ENCODE results near the gene SPNS3. TPM values are rescaled to one million over a fixed set of nuclear protein-coding genes. Genes with fewer than 3 reads are reported as not detected.
A peak's percentile ranks its signal among the peaks of the same experiment; 100 is the strongest.

SPNS3 gene
- total and polyA plus RNA-seq, 10 of the 15 experiments (the other 5 are each of a cell fraction or from before 2014, with no cell fraction given), result 0.16 to 2.6 (median 0.97) TPM

- FAIRE-seq (no peak), DNase-seq (ENCODE audit: low read depth, low spot score) (no peak), ATAC-seq (no peak)
- 92% methylated on average over 12 of the region's 14 CpGs for WGBS (ENCODE audit: insufficient coverage, insufficient replicate concordance, low lambda C conversion rate, missing lambda C conversion rate)
- ChIA-PET POLR2A (interaction anchor here (0.6 to 1.9 kb wide), 2 partner anchors 9 to 436 kb away, joined by 4 read pairs; no protein-coding TSS in a partner anchor), SMC1A (ENCODE audit: uncharacterized antibody, unreplicated experiment) (interaction anchor here (1.8 kb wide), 1 partner anchor 10 kb away, joined by 3 read pairs; no protein-coding TSS in a partner anchor), CTCF (interaction anchor here (0.6 to 1.1 kb wide), 2 partner anchors 179 to 218 kb away, joined by 3 read pairs; no protein-coding TSS in a partner anchor), RAD21 (ENCODE audit: unreplicated experiment) (no interaction called here)
- Histone ChIP-seq H3K27ac (ENCODE audit: control insufficient read depth, insufficient read depth) (no peak overlapping the region), H4K20me1 (ENCODE audit: control insufficient read depth, insufficient read depth) (no peaks in the 10 kb centered on the region), H3K9ac (ENCODE audit: control insufficient read depth, insufficient read depth, low read length) (no peak overlapping the region), H3K79me2 (ENCODE audit: control insufficient read depth, insufficient read depth, low read length) (no peaks in the 10 kb centered on the region), H2AFZ (ENCODE audit: control insufficient read depth, low read depth, low read length) (no peak overlapping the region), H3K27me3 (replicated peaks in 1 of 2; ENCODE audit: control insufficient read depth in 2 of 2, insufficient read depth in 2 of 2, low read length in 1 of 2) (no peaks in the 10 kb centered on the region), H3K36me3 (ENCODE audit: control insufficient read depth in 2 of 2, insufficient read depth in 2 of 2, low read length in 1 of 2) (no peaks in the 10 kb centered on the region), H3K4me2 (ENCODE audit: control insufficient read depth, insufficient read depth) (peak overlapping the region; percentile 86; the same call in 1 of the 2 replicates), H3K4me1 (ENCODE audit: control insufficient read depth, insufficient read depth, low read length) (peaks cover 16% of the 10 kb centered on the region), H3K4me3 (no peak overlapping the region), H3K9me3 (replicated peaks; ENCODE audit: control insufficient read depth, insufficient read depth, low read length) (no peaks in the 10 kb centered on the region; the same call in 2 of the 3 replicates)
- intact Hi-C loops (cut with micrococcal nuclease; ENCODE audit: unreplicated experiment), result no loop called here
- in situ Hi-C loops (cut with MboI), result no loop called here
- TF ChIP-seq ZNF217 (IDR thresholded peaks at IDR 0.05), result no peak
- no peak for TF ChIP-seq NR2C1 (IDR thresholded peaks at IDR 0.05)
- TF ChIP-seq MYC (IDR thresholded peaks at IDR 0.05; ENCODE audit: insufficient read depth, insufficient read length, insufficient replicate concordance, low read length, severe bottlenecking), result no peak
- no peak for TF ChIP-seq CREB1 (IDR thresholded peaks at IDR 0.05; ENCODE audit: low read depth)
- TF ChIP-seq ELK1 (IDR thresholded peaks at IDR 0.05; ENCODE audit: low read depth, low read length), result no peak
- no peak for TF ChIP-seq RFX5 (IDR thresholded peaks at IDR 0.05; ENCODE audit: low read depth, low read length)
- no peak for TF ChIP-seq GABPA (IDR thresholded peaks at IDR 0.05; ENCODE audit: low read depth)
- TF ChIP-seq MTA3 (IDR thresholded peaks at IDR 0.05; ENCODE audit: borderline replicate concordance, low read length), result no peak
- no peak for TF ChIP-seq RB1 (IDR thresholded peaks at IDR 0.05; ENCODE audit: borderline replicate concordance)
- TF ChIP-seq ZNF384 (IDR thresholded peaks at IDR 0.05; ENCODE audit: borderline replicate concordance, low read depth, low read length), result no peak
- no peak for TF ChIP-seq EZH2 (IDR thresholded peaks at IDR 0.05; ENCODE audit: borderline replicate concordance, control insufficient read depth, low read depth, low read length)
- TF ChIP-seq SP1 (IDR thresholded peaks at IDR 0.05; ENCODE audit: low read depth, low read length), result no peak
- TF ChIP-seq CHD1 (IDR thresholded peaks at IDR 0.05; ENCODE audit: low read depth, low read length), result no peak
- no peak for TF ChIP-seq SMAD5 (IDR thresholded peaks at IDR 0.05; ENCODE audit: low read depth)
- no peak for TF ChIP-seq SUZ12 (IDR thresholded peaks at IDR 0.05; ENCODE audit: unreplicated experiment)
- TF ChIP-seq CEBPB (IDR thresholded peaks at IDR 0.05; ENCODE audit: borderline replicate concordance in 1 of 2, low read depth in 2 of 2, low read length in 2 of 2), result no peak
- TF ChIP-seq YY1 (IDR thresholded peaks at IDR 0.05; ENCODE audit: low read depth, low read length), result no peak
- TF ChIP-seq ATF7 (IDR thresholded peaks at IDR 0.05; ENCODE audit: low read depth), result no peak
- no peak for TF ChIP-seq GATAD2B (conservative IDR thresholded peaks at IDR 0.05; ENCODE audit: low read depth)
- no peak for TF ChIP-seq PML (IDR thresholded peaks at IDR 0.05; ENCODE audit: low read length)
- BruUV-seq (replicated peaks), result no TSS peak
These were observed 85.6 kb downstream of the SPNS3 start for GRCh38 chr17:4519361-4519788.
